Activated CD4-positive, alpha-beta T cell treated with anti-CD3 and anti-CD28 coated beads for 24 hours (primary cell): Measurements from ENCODE around the gene RHEB.

Experiments used
- DNase-seq, 2 donors: peaks; one replicate each; pipeline ENCODE4 v3.0.0-alpha.2; 2020; ENCODE audit warnings: low read depth in 2 of 2

Gene RHEB

DNA sequence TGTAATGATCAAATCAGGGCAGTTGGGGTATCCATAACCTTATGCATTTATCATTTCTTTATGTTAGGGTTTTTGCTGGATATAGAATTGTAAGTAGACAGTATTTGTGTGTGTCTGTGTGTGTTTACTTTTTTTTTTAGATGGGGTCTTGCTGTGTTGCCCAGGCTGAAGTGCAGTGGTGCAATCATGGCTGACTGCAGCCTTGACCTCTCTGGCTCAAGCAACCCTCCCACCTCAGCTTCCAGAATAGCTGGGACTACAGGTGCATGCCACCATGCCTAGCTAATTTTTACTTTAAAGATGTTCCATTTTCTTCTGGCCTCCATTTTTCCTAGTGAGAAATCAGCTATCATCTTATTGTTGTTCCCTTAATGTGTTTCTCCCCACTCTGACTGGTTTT, 10.1 kb upstream of the RHEB start:
- no peak for DNase-seq

DNA sequence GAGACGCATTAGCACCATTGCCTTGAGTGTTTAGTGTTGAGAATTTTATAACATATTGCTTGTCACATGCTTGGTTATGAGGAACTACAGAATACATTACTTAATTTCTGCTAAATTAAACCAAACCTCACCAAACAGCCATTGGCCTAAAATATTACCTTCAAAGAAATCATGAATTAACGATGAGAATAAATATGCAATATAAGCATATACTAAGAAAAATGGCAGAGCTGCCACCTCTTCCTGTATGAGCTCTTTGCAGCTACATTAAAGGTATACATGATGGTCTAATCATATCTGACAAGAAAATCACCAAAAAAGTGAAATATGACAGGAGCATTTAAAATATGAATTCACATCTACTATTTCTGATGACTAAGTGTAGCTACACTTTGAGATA, 5.2 kb upstream of the RHEB start:
- DNase-seq = no peak

DNA sequence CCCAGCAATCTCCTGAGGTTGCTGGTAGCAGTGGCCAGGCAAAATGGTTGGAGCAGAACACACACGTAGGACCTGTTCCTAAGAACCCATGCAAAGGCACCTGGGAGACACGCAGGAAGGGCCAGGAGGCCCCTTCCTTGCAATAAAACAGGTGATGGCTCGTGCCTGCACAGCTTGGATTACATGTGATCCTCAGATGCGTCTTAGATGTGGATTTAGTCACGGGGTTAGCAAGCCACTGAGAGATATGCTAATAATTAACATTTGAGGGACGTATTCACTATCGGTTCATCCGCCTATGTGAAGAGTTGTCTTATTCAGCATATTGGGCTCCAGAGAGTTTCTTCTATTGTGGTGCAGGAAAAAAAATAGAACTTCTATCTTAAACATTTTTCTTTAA, 4.6 kb upstream of the RHEB start:
- no peak for DNase-seq

DNA sequence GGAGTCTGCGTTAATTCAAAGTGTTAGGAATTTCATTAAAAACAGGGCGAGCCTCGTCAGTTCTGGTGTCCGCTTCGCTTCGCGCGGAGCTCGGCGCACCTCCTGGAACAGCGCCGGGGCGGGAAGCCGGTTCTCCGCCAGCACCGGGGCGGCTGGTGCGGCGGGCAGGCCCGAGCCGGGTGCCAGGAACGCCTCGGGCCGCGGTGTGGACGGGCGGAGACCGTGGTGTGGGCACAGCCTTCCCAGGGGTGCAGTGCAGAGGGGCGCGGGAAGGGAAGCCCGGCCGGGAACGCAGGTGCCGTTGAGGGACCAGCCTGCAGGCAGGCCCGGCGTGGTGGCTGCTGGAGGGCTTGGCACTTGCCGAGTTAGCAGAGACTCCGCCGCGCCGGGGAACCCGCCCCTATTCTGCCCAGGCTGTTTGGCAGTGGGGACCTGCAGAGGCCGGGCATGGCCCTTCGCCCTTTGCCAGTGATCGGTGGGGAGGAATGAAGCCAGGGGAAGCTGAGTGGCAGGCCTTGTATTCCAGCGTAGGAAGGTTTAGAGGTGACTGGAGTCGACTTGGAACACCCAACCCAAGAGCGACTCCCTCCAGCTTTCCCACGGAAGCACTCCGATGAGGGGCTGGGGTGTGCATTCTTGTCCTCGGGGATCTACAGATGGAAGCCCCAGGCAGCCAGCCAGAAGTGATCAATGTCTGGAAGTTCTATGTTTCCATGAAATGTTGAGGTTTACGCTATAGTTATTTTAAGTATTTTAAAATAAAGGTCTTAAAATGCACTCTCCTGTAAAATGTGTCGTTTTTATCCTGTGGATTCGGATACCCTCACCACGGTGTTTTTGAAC, 945 bp upstream of the RHEB start:
- peak in 1 of 2 donors; percentile 33 for DNase-seq

DNA sequence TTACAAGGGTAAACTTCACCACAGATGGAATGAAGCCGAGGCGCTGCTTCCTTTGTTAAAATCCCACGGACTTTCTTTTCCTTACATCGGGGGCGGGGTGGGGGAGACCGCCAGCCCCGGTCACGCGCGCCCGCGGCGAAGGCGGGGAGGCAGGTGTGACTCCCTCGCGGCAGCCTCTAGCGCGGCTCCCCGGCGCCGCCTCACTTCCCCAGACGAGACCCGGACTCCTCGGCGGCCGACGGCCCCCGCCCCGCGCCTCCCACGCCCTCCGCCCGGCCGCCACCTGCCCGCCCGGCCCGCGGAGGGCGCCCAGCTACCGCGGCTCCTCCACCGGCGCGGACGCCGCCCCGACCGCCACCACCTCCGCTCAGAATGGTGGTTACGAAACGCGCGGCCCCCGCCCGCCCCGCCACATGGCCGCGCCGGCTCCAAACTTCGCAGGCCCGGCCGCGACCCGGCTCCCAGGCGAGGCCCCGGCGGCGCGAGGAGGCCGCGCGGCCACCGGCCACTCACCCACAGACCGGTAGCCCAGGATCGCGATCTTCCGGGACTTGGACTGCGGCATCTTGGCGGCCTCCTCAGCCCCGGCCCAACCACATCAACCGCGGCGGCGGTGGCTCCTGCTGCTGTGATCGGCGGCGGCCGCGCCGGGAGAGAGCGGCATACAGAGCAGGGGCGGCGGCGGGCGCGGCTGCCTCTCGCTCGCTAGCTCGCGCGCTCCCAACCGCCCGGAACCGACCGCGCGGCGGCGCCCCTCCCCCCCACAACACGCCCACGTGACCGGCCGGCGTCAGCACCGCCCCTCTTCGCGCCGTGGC, 539 bp downstream of the RHEB start:
- peak; percentile 29 to 44 for DNase-seq

DNA sequence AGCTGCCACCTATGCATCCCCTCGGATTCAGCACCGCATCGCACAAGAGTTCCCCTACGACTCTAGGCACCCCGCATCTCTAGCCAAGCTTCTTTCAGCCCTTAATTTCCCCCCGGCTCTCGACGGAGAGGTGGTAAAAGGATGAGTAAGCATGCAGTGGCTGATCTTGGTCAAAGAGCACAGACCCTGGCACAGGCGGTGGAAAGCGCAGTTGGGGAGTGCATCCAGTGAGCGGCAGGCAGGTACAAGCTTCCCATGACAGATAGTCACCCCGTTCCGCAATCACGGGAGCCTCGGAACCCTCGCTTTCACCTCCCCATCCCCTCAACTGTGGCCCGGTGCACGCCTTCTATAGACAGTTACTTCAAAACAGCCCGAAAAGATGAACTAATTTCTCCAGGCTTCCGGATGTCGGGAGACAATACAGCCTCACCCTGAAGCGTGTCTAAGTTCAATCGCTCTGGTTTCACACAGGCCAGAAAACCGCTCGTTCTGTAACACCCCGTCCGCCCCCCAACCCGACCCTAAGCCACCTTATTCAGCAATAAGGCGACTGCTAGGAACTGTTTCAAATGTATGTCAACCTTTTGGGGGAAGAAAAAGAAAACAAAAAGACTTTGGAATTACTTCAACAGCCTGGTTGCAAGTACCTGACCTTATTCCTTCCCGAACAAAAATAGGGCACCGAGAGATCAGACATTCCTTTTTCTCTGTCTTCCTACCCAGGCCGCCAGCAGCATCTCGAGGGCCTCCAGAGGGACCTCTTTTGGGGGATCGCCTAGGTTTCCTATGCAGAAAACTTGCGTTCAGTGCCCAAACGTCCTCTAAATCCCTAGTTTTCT, 1.4 kb downstream of the RHEB start:
- peak; percentile 35 to 43 for DNase-seq

DNA sequence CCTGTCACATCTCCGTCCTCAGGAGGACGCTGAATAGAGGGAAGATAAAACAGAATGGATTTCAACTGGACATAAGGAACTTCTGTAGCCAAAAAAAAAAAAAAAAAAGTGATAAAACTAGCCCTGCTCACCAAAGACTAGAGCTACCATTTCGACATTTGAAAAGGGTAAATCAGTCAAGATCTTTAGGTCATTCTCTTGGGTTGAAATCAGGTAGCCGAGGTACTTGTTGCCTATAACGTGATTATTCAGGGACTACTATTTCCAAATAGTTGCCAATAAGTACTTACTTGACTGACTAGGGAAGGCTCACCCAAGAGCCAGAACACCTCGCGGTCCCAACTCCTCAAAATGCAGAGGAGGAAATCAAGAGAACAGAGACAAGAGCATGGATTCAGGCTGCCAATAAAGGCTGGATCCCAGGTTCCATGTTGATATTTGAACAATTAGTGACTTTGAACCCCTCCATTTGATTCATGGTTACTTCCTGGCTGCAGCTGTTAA, 2.0 kb downstream of the RHEB start:
- DNase-seq = no peak

DNA sequence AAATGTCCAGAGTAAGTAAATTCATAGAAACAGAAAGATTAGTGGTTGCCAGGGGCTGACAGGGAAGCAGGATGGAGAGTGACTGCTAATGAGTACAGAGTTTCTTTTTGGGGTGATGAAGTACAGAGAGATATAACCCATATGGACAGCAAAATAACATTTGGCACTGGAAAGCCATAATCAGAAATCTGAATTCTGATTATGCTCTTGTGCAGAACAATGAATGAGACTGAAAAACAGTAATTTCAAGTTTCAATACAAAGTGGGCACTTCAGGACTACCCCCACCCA, 4.5 kb downstream of the RHEB start:
- DNase-seq = no peak

DNA sequence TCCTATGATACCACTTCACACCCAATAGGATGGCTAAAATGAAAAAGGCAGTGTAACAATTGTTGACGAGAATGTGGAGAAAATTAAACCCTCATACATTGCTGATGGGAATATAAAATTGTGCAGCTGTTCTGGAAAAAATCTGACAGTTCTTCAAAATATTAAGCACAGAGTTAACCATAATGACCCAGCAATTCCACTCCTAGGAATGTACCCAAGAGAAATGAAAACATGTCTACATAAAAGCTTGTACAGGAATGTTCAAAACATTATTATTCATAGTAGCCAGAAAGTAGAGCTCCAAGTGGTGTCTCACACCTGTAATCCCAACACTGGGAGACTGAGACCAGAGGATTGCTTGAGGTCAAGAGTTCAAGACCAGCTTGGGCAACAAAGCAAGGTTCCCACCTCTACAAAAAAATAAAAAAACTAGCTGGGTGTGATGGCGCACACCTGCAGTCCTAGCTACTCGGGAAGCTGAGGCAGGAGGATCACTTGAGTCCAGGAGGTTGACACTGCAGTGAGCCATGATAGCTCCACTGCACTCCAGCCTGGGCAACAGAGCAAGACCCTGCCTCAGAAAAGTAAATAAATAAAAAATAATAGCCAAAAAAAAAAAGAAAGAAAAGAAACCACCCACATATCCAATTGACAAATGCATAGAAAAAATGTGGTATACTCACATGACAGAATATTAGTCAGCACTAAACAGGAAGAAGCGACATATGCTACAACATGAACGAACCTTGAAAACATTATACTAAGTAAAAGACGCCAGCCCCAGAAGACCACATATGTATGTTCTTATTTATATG, 5.0 kb downstream of the RHEB start:
- no peak for DNase-seq

DNA sequence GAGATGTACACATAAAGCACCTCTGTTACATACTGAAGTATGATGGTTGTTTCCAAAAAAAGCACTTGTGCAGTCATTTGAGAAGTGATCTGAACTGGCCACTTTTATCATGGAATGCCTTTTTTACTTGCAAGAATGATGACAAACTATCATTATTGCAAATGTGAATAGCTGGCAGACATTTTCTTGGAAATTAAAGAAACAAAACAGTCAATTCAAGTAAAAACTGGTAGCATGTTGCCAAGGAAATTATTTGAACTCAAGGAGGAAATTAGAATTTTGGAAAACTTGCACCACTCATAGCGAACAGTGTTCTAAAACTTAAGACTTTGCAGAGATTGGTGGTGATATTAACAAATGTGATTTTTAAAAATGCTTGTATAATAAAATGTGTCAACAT, 6.6 kb downstream of the RHEB start:
- no peak for DNase-seq

DNA sequence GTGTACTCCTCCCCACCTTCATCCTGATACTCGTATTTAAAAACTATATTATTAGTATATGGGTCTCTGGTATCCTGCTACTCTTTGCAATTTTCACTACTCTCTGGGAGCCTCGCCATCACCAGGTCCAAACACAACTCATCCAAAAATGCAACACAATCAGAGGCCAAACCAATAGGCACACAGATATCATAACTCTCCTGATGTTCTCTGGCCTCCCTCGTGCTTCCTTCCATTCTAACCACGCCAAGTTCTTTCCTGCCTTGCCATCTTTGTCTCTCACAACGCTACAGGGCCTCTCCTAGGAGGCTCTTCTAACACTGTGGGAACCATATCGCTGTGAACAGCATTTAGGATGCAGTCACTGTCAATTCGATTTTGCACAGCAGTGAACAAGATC, 7.3 kb downstream of the RHEB start:
- DNase-seq = no peak

DNA sequence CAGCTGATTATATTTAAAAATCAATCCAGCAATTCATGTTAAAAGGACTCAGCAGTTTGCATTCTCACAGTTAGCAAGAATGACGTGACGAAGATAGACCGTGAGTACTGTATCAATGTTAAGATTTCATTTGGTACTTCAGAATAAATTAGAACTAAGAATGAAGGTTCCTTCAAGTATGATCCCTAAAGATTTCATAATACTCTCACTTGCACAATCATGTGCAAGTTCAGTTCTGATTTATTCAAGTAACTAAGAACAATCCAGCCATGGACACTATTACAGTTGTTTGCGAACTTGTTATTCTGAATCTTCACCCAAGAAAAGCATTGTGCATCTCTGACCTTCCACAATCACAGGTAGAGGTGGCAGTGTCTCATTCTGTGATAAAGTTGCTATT, 7.7 kb downstream of the RHEB start:
- DNase-seq = no peak

DNA sequence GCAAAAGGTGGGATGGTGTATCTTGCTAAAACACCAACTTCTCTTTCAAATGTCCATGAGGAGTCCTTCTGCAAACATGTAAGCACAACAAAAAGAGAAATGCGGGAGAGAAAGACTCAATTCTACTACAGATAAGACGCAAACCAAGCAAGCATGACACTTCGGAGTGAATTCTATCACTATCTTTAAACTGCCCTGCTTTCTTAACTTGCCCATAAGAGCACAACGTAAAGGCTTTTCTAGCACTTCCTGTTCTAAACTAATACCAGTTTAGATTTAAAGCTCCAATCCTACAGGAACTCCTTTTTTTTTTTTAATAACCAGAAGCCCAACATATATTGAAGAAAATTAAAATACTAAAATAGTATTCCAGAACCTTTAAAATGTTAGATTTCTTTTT, 8.4 kb downstream of the RHEB start:
- no peak for DNase-seq

DNA sequence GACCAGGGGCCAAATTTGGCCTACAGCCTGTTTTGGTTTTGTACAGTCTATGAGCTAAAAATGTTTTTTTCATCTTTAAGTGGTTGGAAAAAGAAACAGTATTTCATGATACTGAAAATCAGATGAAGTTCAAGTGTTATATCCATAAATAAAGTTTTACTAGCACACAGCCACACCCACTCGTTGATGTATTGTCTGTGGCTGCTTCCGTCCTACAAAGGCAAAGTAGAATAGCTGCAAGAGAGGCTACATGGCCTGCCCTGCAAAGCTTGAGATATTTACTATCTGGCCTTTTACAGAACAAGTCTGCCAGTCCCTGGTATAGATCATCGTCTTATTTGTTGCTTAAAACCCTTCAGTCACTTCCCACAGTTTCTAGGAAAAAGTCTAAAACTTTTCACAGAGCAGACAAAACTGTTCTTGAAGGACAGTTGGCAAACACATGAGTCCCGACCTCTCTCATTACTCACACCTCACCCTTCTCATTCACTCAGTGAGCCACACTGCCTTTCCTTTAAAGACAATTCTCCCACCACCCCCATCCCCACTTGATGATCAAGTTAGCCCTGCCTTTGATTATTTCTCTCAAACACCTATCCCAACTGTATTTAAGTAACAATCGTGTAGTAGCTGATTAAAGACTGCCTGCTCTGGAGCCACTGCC, 9.9 kb downstream of the RHEB start:
- no peak for DNase-seq

DNA sequence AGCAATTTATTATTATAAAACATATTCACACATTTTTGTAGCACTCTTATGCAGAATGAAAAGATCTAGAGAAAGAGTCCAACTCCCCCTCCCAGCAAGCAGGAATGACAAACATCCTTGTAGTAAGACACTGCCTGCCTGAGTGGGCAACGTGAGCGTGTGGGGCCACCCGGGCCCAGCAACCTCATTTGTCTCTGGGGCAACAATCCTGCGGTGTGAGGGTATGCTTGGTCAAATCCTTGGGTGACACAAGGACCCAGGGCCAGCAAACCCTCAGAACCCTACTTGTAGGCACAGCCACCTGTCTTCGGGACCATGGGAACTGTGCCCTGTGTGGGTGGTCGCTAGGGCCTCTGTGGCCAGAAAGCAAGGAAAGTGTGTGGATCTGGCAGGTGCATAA, 10.7 kb downstream of the RHEB start:
- DNase-seq = no peak

DNA sequence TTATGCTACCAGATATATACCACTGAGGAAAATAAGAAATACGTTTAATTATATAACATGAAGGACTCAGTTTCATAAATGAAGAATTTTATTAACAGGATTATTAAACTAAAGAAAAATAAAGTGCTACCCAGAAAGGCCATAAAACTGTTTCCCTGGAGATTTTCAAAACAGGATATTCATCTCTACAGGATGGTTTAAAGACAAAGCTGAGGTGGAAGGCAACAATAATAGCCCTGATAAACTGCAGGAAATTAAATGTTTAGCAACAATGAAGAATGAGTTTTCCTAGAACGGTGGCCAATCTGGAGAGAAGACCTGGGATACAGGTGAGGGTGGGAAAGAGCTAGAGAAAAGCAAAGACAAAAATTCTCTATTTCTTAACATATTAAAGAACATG, 11.9 kb downstream of the RHEB start:
- DNase-seq = no peak

DNA sequence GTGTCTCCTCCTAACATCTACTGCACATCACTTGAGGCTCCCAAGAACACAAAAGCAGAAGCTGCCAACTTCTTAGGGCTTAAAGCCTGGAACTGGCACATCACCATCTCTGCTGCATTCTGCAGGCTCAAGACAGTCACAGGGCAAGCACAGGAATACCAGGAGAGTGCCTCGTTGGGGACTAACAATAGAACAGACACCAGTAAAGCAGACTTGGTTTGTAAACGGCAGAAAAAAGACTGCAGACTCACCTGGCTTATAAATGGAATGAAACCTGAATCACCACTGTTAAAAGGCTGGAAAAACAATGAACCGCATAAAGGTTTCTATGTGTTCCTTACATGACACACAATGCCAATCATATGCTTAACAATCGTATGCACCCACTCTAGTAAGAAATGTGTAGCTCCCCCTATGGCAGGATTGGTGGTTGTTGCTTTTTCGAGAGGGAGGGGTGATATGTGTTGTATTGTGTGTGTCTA, 12.8 kb downstream of the RHEB start:
- no peak for DNase-seq

DNA sequence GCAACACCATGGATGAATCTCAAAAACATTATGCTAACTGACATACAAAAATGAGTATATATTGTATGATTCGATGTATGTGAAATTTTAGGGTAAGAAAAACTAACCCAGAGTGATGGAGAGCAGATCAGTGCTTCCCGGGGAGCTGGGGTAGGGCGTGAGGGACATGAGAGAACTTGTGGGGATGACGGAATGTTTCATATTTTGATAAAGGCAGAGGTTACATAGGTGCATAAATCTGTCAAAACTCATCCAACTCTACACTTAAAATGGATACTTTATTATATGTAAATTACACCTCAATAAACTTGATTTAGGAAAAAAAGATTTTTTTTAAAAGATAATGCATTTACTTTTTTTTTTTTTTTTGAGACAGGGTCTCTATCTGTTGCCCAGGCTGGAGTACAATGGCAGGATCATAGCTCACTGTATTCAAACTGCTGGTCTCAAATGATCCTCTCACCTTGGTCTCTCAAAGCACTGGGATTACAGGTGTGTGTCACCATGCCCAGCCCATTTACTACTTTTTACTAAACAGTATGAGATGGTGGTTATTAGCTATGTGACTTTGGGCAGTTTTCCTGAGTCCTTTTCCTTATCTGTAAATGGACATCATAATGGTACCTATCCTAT, 13.7 kb downstream of the RHEB start:
- DNase-seq = no peak

DNA sequence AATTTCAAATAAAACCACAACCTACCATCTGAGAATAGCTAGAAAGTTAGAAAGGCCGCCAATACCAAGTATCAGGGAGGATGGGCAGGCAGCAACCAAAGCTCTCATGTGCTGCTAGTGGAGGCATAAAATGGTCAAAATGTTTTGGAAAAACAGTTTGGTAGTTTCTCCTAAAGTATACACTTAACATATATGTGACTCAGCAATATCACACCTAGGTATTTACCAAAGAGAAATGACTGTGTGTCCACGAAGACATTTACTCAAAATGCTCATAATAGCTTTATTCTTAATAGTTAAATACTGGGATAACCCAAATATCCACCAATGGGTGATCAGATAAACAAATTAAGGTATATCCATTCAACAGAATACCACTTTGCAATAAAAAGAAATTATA, 14.3 kb downstream of the RHEB start:
- no peak for DNase-seq

DNA sequence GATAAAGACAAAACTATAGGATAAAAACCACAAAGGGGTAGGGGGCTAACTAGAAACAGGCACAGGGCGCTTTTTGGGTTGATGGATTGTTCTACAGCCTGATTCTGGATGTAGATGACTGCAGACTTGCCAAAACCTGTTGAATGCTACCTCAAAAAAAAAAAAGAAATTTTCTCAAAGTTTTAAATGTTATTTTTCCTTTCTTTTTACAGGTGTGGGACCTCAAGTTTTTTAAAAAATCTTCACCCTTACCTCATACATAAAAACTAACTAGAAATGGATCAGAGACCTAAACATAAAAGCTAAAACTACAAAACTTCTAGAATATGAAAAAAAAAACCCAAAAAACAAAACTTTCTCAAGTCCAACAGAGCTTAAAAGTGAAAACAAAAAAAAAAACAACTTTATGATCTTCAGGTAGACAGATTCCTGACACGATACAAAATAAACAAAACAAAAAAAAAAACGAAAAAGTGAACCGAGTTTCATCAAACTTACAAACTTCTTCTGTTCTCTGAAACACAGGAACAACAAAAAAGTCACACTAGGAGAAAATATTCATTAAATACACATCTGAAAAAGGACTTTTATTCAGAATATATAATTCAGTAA, 14.9 kb downstream of the RHEB start:
- no peak for DNase-seq
